ENCODE results near the gene MACC1.
"Not testable (repeated sequence)": the region's sequence is repeated elsewhere in the genome, so short reads cannot be mapped to it uniquely, and the experiment has no call there.

MACC1 gene

DNA sequence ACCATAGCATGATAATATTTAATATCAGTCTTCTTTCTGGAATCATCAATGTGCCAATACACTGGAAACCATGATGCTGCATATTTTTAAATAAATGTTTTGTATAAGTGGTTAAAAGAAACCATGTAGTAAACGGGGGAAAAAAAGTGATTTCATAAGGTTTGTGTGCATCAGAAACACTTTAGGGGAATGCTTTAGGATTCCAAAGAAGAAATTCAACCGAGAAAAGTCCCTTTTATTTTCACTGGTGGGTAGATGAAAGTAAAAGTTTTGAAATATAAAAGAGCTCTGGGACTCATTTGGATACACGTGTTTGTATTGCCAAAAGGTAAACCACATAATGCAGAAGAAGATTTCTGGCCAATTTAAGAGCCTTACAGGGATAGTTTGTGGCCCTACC, 11.9 kb upstream of the MACC1 start:
- no peak for DNase-seq (ENCODE audit: low read depth)

GRCh38 chr7:20228654-20229053, 11.5 kb upstream of the MACC1 start:
- DNase-seq (ENCODE audit: low read depth): no peak

- DNase-seq (ENCODE audit: low read depth): no peak
Measured at GRCh38 chr7:20227291-20227795, 10.2 kb upstream of the MACC1 start.

DNA sequence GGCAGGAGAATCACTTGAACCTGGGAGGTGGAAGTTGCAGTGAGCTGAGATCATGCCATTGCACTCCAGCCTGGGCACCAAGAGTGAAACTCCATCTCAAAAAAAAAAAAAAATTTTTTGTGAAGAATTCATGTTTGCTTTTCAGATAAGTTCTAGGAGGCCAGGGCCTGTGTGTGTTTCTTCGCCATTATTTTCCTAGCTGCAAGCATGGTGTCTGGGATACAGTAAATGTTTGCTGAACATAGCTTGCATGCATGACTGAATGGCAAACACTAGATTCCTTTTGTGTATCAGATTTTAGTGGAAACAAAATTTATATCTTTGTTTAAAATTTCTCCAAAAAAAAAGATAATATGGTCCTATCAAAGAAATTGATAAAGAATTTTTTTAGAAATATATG, 9.7 kb upstream of the MACC1 start:
- no peak for DNase-seq (ENCODE audit: low read depth)

DNA sequence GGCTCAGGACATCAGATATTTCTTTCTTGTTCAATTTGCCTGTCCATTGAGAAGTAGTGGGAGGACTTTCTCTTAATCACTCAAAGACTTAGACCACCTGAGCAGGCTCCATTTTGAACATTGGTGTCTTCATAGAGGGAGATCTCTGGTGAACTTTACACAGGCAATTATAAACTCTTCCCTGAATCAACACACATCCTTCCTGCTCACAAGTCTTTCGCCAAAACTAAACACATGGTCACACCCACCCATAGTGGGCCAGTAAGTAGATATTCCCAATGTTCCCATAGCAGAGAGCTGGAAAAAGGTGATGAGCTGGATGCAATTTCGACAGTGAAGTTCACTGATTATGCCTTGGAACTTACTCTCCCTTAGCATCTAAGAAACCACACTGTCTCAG, 8.2 kb upstream of the MACC1 start:
- DNase-seq (ENCODE audit: low read depth): no peak

- DNase-seq (ENCODE audit: low read depth): no peak
Measured at GRCh38 chr7:20224025-20224424, 6.8 kb upstream of the MACC1 start.

DNA sequence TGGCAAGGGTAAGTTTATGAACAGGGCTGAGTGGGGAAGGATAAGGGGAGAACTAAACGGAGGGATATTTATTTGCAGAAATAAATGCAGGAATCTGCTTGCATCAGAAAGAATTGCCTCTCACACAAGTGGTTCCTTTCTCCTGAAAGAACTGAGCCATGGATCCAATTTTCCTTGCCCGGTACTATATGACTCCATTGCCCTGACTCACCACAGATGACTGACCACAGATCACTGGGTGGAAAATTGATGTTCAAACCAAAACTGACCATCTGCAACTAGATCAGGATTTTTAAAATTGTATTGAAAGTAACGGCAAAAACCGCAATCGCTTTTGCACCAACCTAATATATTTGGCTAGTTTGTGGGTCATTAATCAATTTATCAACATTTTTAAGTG, 6.2 kb upstream of the MACC1 start:
- DNase-seq (ENCODE audit: low read depth): no peak

DNA sequence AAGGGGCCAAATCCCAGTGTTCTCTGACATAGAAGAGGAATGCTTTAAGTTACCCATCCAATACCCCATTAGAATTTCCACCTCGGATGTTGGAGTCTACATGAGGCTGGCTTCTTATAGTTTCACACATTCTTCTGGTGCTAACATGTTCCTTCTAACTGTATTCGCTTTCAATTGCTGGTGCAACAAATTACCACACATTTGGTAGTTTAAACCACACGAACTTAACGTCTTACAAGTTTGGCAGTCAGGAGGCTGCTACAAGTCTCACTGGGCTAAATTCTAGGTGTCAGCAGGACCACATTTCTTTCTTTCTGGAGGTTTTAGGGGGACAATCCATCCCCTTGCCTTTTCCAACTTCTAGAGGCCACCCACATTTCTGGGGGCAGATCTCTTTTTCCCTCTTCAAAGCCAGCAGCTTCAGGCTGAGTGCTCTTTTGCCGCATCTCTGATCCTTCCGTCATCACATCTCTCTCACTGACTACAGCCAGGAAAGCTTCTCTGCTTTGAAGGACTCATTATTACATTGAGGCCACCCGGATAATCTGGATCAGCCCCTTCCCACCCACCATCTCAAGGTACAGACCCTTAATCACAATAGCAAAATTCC, 5.1 kb upstream of the MACC1 start:
- DNase-seq (ENCODE audit: low read depth): no peak

DNA sequence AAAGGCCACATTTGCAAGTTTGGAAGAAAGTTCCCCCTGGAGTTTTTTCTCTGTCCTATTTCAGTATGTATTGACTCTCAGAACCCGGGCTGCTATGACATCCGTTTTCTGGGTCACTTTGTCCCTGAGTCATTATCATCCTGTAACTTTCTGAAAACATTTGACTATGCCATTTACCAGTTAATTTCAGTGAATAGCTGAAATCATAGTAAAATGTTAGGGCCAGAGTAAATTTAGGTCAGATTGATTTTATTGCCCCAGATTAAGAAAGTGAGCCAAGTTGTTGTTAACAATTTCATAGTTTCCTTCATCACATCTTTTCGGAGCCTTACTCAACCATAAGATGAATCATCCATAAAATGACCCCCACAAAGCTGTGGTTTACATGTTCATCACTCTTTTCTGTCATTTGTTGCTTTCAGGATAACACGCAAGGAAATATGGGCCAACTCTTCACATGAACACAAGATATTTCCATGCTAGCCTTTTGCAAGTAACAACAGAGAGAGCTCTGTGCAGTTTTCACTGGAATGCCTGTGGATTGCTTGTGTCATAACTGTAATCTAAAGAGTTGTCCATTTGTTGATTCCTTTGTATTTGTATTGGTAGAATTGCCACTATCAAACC, 3.9 kb upstream of the MACC1 start:
- no peak for DNase-seq (ENCODE audit: low read depth)

GRCh38 chr7:20220293-20220761, 3.1 kb upstream of the MACC1 start:
- DNase-seq (ENCODE audit: low read depth): no peak

DNA sequence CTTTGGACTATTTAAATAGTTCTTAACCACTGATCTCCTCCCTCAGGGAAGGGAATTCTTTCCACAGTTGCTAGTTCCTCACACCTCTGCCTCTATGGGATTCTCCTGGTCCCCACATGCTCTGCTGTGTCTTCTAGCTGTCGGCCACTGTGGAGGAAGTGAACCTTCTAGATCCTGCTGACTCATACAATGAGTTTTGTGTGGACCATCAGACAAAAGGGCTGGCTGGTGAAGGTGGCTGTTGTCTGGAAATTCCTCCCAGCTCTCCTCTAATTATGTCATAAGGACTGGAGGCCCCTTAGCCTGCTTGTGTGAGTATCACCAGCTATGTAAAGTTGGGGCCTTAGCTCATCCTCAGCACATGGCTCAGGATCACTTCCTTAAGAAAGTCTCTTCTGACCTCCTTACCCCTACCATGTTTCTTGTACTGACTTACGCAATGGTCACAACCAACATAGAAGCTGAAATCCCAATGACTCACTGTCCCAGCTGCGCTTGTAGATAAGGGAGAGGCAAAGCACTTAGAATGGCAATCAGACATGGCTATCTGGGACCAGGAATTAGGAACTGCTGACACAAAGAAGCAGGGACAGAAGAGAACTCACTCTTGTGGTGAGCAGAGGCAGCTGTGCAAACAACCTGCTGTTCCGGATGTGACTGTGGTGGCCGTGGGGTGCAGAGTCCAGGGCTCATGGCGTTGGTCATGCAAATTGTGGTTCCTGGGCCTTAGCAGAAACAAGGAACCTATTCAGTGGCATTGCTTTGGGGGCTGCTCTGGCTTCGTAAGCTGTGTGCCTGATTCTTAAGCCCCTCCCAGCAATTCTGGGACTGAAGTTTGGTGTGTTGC, 2.5 kb upstream of the MACC1 start:
- no peak for DNase-seq (ENCODE audit: low read depth)

DNA sequence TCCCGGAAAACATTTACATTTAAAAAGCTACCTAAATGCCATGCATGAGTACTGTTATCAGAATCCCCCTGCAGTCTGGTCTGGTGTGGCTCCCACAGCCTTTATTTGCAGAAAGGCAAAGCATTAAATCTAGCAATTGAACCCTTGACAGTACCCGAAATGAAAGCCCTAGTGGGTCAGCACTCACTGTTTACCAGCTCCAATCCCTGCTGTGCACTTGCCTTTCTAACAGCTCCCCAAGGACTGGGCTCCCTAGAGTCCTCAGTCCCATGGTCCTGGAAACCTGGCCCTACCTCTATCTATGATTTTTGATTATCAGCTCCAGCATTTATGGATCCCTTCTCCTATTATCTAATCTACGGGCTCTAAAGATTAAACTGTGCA, 1.9 kb upstream of the MACC1 start:
- no peak for DNase-seq (ENCODE audit: low read depth)

- DNase-seq (ENCODE audit: low read depth): no peak
Measured at GRCh38 chr7:20218279-20218678, 1.1 kb upstream of the MACC1 start.

- no peak for DNase-seq (ENCODE audit: low read depth)
Measured at GRCh38 chr7:20216406-20217036, 663 bp downstream of the MACC1 start.

GRCh38 chr7:20214921-20215669, 2.1 kb downstream of the MACC1 start:
- no peak for DNase-seq (ENCODE audit: low read depth)

- DNase-seq (ENCODE audit: low read depth): no peak
Measured at GRCh38 chr7:20214132-20214531, 3.1 kb downstream of the MACC1 start.

GRCh38 chr7:20213378-20213777, 3.8 kb downstream of the MACC1 start:
- no peak for DNase-seq (ENCODE audit: low read depth)

GRCh38 chr7:20211376-20211775, 5.8 kb downstream of the MACC1 start:
- no peak for DNase-seq (ENCODE audit: low read depth)

- DNase-seq (ENCODE audit: low read depth): no peak
Measured at GRCh38 chr7:20208651-20209307, 8.4 kb downstream of the MACC1 start.

GRCh38 chr7:20207811-20208210, 9.4 kb downstream of the MACC1 start:
- DNase-seq (ENCODE audit: low read depth): not testable (repeated sequence)

All from T-helper 22 cell (primary cell).